GM23338 (cell line): ENCODE data around the gene CD70.

ENCODE experiments used
- CREB1 ChIP-seq: fragments of 250-450 bp; sonication (Bioruptor Pico); IDR thresholded peaks from 2 replicates; pipeline ENCODE4 v1.5.0; 2020; ENCODE audit warnings: low read depth, mild to moderate bottlenecking, moderate library complexity
- EZH2 ChIP-seq: fragments of 200-600 bp; sonication (generic); IDR thresholded peaks from one replicate; pipeline ENCODE4 v1.8.0; 2017; ENCODE audit warnings: antibody characterized with exemption, mild to moderate bottlenecking, low read depth; ENCODE audit not compliant: unreplicated experiment
- EZH2phosphoT487 ChIP-seq: fragments of 200-600 bp; sonication (generic); IDR thresholded peaks from one replicate; pipeline ENCODE4 v1.8.1; 2018; ENCODE audit warnings: antibody characterized with exemption; ENCODE audit not compliant: unreplicated experiment
- JUNB ChIP-seq: IDR thresholded peaks from one replicate; pipeline ENCODE4 v1.6.1; 2016; ENCODE audit warnings: antibody characterized with exemption; ENCODE audit not compliant: unreplicated experiment
- POLR2AphosphoS5 ChIP-seq: IDR thresholded peaks from 2 replicates; pipeline ENCODE4 v1.6.1; 2016; ENCODE audit warnings: antibody characterized with exemption, low read depth
- STAT1 ChIP-seq: IDR thresholded peaks from one replicate; pipeline ENCODE4 v1.6.1; 2016; ENCODE audit warnings: antibody characterized with exemption; ENCODE audit not compliant: unreplicated experiment
- ZNF331 ChIP-seq: fragments of 250-450 bp; sonication (Bioruptor Pico); IDR thresholded peaks from 2 replicates; pipeline ENCODE4 v1.5.0; 2020; ENCODE audit warnings: low read depth, mild to moderate bottlenecking, moderate library complexity
- TF ChIP-seq, protein P1 (sequence below), 2 experiments: fragments of 200-600 bp in 1 of 2; sonication (generic) in 1 of 2; conservative IDR thresholded peaks; 2 replicates each; pipeline versions ENCODE4 v1.5.1 to v1.6.1; 2016 to 2017; ENCODE audit warnings: antibody characterized with exemption in 2 of 2, low read depth in 2 of 2, mild to moderate bottlenecking in 2 of 2, moderate library complexity in 1 of 2
- TF ChIP-seq, protein P2 (sequence below): IDR thresholded peaks from one replicate; pipeline ENCODE4 v1.6.1; 2018; ENCODE audit warnings: antibody characterized with exemption; ENCODE audit not compliant: unreplicated experiment
- TF ChIP-seq, protein P3 (sequence below): IDR thresholded peaks from 2 replicates; pipeline ENCODE4 v1.6.1; 2016; ENCODE audit warnings: antibody characterized with exemption

DNA sequence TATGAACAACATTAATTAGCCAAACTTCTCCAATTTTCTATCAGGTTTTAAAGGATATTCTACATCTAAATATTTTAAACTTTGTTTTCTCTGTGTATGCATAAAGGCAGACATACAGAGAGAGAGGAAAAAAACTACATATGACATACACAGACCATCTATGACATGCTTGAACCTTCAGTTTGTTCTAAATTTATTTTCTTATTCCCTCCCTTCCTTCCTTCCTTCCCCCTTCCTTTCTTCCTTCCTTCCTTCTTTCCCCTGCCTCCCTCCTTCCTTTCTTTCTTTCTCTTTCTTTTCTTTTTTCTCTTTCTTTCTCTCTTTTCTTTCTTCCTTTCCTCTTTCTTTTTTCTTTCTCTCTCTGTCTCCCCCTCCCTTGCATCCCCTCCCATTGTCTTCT lies 35.8 kb upstream of the CD70 start:
- TF ChIP-seq, protein P1, sequence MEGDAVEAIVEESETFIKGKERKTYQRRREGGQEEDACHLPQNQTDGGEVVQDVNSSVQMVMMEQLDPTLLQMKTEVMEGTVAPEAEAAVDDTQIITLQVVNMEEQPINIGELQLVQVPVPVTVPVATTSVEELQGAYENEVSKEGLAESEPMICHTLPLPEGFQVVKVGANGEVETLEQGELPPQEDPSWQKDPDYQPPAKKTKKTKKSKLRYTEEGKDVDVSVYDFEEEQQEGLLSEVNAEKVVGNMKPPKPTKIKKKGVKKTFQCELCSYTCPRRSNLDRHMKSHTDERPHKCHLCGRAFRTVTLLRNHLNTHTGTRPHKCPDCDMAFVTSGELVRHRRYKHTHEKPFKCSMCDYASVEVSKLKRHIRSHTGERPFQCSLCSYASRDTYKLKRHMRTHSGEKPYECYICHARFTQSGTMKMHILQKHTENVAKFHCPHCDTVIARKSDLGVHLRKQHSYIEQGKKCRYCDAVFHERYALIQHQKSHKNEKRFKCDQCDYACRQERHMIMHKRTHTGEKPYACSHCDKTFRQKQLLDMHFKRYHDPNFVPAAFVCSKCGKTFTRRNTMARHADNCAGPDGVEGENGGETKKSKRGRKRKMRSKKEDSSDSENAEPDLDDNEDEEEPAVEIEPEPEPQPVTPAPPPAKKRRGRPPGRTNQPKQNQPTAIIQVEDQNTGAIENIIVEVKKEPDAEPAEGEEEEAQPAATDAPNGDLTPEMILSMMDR (conservative IDR thresholded peaks at IDR 0.05; ENCODE audit: low read depth in 2 of 2), result no peak
- TF ChIP-seq EZH2phosphoT487 (no peak), EZH2 (no peak), CREB1 (CRISPR knock-in tag) (no peak), JUNB (no peak), POLR2AphosphoS5 (no peak), ZNF331 (CRISPR knock-in tag) (no peak), STAT1 (no peak)
- TF ChIP-seq, protein P2, sequence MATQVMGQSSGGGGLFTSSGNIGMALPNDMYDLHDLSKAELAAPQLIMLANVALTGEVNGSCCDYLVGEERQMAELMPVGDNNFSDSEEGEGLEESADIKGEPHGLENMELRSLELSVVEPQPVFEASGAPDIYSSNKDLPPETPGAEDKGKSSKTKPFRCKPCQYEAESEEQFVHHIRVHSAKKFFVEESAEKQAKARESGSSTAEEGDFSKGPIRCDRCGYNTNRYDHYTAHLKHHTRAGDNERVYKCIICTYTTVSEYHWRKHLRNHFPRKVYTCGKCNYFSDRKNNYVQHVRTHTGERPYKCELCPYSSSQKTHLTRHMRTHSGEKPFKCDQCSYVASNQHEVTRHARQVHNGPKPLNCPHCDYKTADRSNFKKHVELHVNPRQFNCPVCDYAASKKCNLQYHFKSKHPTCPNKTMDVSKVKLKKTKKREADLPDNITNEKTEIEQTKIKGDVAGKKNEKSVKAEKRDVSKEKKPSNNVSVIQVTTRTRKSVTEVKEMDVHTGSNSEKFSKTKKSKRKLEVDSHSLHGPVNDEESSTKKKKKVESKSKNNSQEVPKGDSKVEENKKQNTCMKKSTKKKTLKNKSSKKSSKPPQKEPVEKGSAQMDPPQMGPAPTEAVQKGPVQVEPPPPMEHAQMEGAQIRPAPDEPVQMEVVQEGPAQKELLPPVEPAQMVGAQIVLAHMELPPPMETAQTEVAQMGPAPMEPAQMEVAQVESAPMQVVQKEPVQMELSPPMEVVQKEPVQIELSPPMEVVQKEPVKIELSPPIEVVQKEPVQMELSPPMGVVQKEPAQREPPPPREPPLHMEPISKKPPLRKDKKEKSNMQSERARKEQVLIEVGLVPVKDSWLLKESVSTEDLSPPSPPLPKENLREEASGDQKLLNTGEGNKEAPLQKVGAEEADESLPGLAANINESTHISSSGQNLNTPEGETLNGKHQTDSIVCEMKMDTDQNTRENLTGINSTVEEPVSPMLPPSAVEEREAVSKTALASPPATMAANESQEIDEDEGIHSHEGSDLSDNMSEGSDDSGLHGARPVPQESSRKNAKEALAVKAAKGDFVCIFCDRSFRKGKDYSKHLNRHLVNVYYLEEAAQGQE, result no peak
- TF ChIP-seq, protein P3, sequence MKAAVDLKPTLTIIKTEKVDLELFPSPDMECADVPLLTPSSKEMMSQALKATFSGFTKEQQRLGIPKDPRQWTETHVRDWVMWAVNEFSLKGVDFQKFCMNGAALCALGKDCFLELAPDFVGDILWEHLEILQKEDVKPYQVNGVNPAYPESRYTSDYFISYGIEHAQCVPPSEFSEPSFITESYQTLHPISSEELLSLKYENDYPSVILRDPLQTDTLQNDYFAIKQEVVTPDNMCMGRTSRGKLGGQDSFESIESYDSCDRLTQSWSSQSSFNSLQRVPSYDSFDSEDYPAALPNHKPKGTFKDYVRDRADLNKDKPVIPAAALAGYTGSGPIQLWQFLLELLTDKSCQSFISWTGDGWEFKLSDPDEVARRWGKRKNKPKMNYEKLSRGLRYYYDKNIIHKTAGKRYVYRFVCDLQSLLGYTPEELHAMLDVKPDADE, result no peak
